Activated naive CD4-positive, alpha-beta T cell treated with Interleukin-2 at 50 U/mL for 16 hours (primary cell): ENCODE results near the gene PDE10A.

Experiments
- DNase-seq: peaks from one replicate; pipeline ENCODE4 v3.0.0-alpha.2; 2020

PDE10A gene

DNA sequence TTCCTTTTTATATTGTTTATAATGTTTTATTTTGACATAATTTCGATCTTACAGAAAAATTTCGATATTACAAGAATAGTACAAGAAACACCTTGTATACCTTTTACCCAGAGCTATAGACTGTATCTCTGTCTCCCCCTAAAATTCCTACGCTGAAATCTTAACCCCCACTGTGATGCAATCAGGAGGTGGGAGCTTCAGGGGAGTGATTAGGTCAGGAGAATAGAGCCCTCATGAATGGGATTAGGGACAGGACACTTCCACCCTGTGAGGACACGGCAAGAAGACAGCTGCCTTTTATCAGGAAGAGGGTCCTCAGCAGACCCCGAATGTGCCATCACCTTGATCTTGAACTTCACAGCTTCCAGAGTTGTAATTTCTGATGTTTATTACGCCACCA, 204.9 kb downstream of the PDE10A start:
- DNase-seq = no peak

DNA sequence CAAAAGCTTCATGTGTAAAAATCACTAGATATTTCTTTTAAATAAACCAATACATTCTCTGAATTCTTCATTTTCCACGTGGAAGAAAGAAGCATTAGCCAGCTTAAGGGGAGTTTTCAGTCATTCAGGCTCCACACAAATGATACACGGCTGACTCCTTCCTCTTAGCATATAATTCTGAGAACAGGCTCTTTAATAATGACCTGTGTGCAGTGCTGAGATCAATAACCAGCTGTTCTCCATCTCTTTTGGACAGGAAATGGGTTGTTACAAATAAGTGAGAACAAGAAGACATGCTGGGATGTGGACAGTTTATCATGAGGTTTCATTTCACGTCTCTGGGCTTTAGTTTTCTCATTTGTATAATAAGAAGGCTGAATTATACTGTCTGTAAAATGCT, 206.8 kb downstream of the PDE10A start:
- DNase-seq = no peak

DNA sequence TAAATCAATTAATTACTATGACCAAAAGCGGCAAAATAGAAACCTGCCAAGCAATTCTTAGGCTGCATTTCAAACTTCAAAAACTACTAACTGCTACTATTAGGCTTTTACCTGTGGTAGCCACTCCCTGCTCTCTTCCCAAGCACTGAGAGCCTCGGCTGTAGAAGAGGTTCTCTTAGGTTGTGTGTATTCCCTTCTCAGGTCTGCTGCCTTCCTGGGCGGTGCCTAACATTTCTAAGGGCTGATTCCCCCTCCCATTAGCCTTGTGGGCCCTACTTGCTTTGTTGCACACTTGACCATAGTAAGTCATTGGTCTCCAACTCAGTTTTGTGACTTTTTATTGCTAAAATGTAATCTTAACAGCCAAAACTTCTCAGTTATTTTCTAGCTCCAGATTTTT, 207.6 kb downstream of the PDE10A start:
- DNase-seq = no peak

DNA sequence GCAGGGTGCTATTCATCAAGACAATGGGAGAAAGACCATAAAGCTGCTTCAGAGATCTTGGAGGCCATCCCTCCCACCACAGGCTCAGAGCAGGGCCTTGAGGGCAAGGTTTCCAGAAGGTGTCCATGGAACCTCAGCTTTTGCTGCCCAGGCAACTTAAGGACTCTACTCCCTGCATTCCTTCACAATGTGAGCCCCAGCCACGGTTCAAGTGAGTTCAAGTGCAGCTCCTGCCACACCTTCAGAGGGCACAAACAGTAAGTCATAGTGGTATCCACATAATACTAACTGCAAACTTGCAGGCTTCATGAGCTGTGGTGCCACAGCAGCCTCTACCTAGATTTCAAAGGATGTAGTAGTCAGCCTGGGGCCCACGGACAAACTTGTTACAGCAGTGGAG, 209.6 kb downstream of the PDE10A start:
- no peak for DNase-seq

DNA sequence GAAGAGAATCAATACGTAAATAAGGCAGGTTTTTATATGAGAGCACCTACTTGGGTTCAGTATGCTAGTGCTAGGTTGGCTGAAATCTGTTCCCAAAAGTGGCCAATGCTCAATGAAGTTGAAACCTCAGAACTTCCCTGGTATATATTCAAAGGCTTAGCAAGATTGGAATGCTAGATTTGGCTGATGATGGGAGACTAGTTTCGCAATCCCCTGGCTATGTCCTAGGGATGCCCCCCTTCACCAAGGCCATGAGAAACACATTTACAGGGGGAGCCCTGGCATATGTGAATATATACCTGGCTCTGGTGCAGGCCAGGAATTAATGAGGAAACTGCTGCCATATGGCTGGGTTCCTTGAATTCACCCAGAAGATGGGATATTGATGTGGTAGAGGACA, 211.2 kb downstream of the PDE10A start:
- DNase-seq = no peak

DNA sequence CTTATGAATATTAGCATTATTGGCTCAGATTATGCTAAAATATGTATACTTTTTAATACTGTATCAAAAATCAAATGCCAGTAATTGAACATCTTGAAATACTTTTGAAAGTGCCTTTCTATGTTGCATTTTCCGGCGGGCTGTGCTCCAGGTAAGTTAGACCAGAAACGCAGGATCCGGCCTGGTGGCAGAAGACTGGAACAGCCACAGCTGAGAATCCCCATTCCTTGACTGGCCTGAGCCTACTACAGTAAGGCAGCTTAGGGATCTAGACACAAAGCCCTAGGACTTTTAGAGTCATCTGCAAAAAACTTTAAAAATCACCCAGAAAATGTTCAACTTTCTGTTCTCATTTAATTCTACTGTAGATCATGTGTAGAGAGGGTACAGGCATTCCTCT, 214.8 kb downstream of the PDE10A start:
- DNase-seq = no peak

DNA sequence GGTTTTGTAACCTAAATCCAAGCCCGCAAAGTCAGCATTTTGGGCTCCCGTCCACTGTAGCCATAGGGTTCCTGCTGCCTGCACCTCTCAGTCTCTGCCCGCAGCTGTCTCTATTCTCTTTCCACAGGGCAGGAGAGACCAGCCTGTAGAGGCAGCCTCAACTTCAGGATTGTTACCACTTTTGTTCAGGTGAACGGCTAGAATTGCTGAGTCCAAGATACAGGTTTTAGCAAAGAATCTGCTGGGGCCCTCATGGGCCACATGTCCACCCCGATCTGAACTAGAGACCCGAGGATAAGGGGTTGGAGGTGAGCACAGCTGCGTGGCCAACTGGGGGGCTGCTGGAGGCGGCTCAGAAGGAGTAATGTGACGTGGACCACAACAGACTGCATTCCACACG, 215.9 kb downstream of the PDE10A start:
- no peak for DNase-seq

DNA sequence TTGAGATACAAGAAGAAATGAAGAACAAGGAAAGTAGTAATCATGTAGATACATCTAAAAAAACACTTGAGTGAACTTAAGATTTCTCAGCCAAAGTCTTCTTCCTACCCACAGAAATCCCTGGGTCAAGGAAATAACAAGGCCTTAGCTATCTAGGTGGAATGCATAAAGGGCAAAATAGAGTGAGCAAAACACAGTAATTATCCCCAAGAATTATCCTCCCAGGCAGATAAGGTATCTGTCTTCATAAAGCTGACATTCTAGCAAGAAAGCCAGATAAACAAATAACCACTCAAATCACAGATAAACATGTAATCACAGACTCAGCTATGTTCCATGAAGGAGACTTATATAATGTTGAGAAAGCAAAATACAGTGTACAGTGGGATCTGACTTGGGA, 216.7 kb downstream of the PDE10A start:
- DNase-seq = no peak

DNA sequence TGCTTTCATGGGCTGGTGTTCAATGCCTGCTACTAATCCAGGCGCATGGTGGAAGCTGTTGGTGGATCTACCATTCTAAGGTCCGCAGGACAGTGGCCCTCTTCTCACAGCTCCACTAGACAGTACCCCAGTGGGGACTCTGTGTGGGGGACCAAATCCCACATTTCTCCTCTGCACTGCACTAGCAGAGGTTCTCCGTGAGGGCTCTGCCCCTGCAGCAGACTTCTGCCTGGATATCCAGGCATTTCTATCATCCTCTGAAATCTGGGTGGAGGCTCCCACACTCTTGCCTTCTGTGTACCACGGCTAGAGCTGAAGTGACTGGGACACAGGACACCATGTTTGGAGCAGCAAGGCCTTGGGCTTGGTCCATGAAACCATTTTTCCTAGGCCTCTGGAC, 219.6 kb downstream of the PDE10A start:
- DNase-seq = no peak

DNA sequence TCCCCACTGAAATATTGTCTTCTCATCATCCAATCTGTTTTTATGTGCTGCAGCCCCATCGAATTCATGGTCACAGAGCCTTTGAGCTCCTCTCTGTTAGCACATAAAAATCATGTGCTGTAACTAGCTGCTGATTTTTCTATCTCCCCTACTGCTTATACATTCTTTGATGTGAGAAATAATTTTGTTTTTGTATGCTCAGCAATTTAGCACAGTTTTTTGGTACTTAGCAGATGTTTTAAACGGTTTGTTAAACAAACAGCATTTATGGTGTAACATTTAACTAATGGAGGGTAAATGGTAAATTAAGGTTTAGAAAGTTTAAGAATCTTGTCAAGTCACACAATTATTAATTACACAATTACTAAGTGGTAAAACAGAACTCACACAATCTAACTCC, 221.9 kb downstream of the PDE10A start:
- no peak for DNase-seq

DNA sequence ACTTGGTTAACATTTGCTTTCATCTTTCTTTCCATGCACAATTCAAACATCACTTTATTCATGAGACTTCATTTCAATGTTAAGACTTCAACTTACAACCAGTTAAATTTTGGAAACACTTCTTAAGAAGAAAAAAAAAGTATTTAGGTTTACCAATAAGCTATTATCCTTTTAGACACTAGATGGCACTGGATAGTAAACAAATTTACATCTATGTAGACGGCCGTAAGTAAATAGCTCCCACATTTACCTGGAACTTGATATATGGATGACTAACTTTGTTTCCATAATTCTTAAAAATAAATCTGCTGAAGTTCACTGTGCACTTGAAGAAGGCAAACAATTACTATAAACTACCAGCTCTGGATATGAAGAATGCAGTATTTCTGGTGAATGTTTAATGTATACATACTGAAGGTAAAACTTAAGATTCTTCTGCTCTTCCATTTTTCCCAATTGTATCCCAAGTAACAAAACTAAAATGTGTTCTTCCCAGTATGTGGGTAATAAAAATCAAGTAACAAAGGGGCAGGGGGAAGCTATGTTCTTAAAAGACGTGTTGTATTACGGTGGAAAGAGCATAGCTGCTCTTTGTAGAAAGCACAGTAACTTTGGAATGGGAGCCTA, 223.0 kb downstream of the PDE10A start:
- no peak for DNase-seq

DNA sequence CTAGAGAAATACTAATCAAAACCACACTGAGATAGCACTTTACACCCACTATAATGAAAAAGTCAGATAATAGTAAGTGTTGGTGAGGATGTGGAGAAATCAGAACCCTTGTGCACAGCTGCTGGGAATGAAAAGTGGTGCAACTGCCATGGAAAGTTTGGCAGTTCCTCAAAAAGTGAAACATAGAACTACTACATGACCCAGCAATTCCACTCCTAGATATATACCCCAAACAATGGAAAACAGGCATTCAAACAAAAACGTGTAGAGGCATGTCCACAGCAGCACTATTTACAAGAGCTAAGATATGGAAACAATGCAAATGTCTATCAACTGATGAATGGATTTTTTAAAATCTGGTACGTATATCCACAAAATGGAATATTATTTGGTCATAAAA, 236.1 kb downstream of the PDE10A start:
- DNase-seq = no peak

DNA sequence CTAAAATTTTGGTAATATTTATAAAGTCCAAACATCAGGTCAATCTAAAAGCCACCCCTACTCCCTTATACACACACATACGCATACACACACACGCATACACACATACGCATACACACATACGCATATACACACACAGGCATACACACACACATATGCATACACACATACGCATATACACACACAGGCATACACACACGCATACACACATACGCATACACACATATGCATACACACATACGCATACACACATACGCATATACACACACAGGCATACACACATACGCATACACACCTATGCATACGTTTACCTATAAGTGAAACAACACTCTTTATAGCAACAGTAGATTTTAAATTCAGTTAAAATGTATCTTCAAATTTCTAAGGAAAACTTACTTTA, 240.8 kb downstream of the PDE10A start:
- no peak for DNase-seq

DNA sequence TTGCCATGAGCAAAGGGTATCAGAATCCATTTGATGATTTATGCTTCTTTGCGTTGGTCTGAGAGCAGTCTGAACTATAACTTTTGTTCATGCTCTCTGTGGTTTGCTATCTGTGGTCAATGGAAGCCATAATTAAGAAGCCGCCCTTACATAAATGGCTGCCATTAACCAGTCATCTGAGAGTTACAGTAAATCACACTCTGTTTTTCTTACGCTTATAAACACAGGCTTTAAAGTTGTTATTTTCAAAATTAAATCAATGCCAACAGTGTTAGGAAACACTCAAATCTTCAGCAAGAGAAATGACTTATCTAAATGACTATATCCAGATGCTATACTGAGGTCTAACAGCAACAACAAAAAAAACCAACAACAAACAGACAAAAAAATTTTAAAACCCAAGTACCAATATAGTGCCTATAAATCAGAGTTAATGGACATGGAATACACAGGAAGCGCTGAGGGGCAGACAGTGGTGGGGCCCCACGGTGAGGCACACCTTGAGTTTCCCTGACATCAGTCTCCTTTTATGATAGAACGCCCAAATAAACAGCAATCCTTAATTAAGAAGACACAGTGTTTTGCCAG, 245.7 kb downstream of the PDE10A start:
- DNase-seq = no peak

DNA sequence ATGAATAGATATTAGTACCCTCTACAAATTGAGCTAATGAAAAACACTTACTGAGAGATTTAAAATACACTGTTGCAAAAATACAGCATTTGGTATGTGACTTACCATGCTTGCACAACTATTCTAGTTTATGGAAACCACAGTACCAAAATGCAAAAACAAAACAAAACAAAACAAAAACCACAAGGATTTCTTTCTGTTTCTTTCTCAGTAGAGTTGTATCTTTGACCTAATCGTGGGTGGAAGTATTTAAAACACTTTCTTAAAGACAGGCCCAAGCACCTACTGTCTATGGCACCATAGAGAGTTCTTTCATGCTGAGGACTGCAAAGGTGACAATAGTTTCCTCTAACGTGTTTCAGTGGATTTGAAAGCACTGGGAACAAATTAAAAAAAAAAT, 258.3 kb downstream of the PDE10A start:
- DNase-seq = no peak

DNA sequence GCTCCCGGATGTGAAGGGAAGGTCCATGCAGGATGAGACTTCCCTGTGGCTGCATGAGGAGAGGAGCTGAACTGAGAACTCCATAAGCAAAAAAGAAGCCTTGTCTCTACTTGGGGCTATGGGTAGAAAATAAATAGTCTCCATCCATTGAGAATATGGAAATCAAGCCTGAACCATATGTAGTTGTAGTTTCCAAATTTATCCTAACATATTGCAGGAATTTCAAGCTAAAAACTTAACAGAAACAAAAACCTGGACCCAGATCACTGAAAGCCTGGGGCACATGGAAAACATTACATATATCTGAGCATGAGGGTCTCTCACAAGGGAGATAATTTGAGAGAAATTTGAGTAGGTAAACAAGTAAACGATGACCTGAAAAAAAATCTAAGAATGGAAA, 258.7 kb downstream of the PDE10A start:
- no peak for DNase-seq

DNA sequence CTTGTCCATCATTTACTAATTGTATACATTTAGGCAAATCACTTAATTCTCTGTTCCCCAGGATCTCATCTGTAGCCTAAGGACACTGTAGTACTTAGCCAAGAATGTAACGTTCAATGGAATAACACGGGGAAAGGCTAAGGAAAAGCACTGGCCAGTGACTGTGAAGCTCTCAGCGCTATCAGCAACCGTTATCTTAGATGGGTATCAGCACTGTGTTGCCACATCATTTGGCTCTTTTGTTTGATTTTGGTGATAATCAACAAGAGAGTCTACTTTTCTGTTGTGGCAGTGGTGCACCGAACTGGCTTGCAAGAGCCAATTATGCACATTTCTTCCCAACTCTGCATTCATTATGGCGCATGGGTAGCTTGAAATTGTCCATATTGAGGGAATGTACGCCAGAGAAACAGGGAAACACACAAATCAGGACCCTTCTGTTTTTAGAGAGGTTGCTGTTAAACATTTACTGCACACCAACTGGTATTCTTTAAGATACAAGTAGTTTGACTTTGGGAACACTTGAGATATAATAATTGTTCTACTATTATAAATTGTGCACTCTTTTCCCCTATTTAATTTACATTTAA, 259.9 kb downstream of the PDE10A start:
- DNase-seq = no peak

DNA sequence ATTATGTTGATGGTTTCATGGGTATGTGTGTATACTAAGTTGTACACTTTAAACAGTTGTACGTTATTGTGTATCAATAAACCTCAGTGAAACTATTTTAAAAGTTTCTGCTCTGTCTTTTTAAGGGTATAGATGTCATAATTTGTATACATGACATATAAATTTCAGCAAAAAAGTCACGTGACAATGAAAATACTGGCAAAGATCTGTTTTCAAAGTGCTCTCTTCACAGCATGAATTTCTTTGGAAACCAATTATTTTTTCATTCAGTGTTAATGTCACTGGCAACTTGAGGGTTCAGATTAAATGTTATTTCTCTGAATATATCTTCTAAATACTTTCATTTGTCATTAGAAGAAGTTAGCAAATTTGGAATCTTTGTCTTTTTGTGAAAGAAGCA, 261.9 kb downstream of the PDE10A start:
- DNase-seq = no peak

DNA sequence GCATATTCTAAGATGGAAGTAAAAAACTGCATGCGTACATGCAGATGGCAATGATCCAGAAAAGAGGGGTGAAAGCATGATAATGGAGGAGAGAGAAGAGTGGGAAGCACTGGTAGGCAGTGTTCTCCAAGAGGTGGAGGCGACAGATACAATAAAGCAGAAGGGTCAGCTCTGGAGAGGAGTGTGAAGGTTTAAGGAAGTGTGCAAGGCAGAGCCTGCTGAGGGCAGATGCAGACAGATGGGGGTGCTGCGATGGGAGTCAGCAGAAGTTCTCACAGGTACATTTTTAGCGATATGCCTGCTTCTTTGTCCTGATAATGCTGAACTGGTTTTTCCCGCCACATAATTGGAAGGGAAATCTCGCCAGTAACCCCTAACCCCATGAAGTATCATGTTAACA, 272.6 kb downstream of the PDE10A start:
- no peak for DNase-seq

DNA sequence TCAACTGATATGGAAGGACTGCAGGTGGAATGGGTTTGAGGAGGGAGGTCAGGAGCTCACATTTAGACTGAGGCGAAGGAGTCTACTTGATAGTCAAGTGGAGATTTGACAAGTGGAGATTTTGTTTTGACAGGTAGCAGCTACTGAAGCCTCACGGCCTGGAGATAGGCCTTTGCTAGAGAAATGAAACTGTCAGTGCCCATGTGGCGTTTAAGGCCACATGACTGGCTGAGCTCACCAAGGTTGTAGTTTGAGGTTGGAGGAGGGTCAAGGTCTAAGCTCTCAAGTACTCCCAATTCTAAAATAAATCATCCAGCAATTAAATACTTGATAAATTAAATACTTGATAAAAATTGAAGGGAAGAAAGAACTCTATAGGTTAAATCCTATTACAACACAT, 273.5 kb downstream of the PDE10A start:
- no peak for DNase-seq

DNA sequence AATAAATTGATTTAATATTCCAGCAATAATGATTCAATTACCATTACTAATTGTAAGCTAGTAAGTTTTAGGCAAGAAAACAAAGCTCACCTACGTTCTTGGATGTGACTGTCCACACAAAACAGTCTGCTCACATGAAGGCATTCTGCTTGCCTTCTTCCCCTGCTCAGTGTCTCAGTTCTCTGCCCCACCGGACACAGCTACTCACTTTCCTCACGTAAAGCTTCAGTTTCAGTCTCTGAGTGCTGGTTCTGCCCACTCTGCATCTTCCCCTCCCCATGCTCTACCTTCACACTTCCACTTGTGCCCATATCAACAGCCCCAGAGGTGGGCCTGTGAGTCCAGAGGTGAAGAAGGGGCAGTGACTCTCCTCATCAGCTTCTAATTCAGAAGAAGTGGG, 279.7 kb downstream of the PDE10A start:
- no peak for DNase-seq

DNA sequence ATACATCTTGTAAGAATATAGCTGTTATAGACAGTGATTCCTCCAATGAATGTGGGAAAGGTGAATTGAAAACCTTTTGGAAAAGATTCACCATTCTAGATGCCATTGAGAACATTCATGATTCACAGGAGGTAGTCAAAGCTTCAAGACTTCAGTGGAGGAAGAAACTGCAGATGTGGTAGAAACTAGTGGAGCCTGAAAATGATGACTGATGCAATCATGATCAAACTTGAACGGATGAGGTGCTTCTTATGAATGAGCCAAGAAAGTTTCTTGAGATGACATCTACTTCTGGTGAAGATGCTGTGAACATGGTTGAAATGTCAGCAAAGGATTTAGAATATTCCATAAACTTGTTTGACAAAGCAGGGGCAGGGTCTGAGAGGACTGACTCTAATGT, 286.9 kb downstream of the PDE10A start:
- no peak for DNase-seq

DNA sequence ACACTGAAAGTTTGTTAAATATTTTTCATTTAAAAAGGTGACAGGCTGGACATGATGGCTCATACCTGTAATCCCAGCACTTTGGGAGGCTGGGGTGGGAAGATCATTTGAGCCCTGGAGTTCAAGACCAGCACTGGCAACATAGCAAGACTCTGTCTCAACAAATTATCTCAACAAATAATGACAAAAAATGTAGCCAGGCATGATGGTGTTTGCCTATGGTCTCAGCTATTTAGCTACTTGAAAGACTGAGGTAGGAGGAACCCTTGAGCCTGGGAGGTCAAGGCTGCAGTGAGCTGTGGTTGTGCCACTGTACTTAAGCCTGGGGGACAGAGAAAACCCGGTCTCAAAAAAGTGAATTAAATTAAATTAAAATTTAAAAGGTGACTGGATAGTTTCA, 297.7 kb downstream of the PDE10A start:
- DNase-seq = no peak

DNA sequence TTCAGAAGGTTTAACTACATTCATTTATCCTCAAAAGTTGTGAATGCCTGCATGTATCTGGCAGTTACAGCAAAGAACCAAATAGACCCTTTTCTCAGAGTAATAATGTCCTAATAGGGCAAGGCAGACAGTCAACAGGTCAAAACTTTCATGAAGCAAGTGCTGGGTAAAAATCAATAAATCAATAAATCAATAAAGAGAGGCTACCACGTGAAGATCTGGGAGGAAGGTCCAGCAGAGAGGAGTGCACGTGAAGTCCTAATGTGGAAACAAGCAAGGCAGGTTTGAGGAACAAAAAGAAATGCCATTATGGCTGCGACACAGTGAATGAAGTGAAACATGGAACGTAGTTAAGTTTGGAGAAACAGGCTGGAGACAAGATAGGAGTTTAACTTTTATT, 317.3 kb downstream of the PDE10A start:
- no peak for DNase-seq

DNA sequence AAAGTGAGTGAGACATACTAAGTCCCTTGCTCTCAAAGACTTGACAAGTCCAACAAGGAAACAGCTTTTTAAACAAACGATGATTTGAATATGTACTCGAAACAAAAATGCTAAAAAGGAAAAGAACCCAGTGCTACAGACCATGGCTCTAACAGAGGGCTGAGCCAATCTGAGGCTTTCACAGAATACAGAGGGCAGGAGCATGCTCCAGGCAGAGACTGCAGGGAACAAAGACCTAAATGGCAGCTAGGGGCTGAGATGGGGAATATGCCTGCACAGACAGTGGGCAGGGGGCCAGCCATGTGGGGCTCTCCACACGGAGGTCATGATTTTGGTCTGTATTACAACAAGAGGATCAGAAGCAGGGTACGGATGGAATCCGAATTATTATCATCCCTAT, 322.5 kb downstream of the PDE10A start:
- DNase-seq = no peak
